HT-29 (cell line): Measurements from ENCODE around the gene PGAP6. TPM values are rescaled to one million over a fixed set of nuclear protein-coding genes. Genes with fewer than 3 reads are reported as not detected.
"Not testable (repeated sequence)": the region's sequence is repeated elsewhere in the genome, so short reads cannot be mapped to it uniquely, and the experiment has no call there.

Experiments
- DNase-seq: peaks from one replicate; pipeline ENCODE4 v3.0.0-alpha.2; 2015; ENCODE audit warnings: low spot score
- total RNA-seq: library from RNA; depleted of rRNA; stranded (reverse); fragments of >200 nt; shearing (Covaris generic); gene quantifications from 2 replicates; pipeline ENCODE4 v1.2.3, GENCODE V29; 2014

Gene PGAP6
- total RNA-seq, 1 experiment from 2014 or later: 161 TPM

- DNase-seq: peak; percentile 88
These were observed 2.4 kb downstream of the PGAP6 start for GRCh38 chr16:379183-379960.

DNA sequence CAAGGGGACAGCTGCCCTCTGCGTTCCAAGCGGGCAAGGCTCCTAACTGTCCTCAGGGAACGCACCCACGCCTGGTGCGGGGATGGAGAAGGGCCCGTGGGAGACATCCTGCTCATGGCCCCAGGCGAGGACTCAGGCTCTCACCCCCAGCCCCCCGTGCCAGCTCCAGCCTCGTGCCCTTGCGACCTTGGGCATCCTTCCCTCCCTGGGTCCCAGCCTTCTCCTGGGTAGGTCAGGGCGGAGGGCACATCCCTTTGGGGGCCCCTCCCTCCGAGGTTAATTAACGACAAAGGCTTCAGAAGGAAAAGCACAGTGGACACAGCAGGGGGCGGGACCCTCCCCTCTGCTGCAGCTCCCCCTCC is 3.0 kb downstream of the PGAP6 start:
- no peak for DNase-seq

GRCh38 chr16:378113-378820 is 3.5 kb downstream of the PGAP6 start:
- DNase-seq: not testable (repeated sequence)

DNA sequence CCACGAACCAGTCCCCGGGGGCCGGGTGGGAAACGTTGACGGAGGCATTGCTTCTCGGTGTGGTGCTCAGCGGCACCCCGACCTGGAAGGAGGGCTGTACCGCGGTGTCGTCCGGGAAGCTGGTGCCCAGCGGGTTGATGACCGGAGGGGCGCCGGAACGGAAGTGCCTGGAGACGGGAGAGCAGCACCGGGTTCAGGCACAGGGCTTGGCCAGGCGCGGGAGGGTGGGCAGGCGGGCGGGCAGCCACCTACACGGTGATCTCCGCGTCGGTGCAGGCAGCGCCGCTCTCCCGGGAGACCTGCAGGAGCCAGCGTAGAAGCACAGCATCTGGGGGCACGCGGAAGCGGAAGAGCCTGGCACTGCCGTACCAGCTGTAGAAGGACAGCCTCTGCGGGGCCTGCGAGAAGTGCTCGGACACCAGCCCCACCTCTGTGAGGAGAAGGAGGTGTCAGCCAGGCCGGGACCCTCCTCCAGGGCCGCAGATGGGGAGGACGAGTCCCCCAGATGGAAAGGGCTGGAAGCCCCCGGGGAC is 4.3 kb downstream of the PGAP6 start:
- DNase-seq: no peak

DNA sequence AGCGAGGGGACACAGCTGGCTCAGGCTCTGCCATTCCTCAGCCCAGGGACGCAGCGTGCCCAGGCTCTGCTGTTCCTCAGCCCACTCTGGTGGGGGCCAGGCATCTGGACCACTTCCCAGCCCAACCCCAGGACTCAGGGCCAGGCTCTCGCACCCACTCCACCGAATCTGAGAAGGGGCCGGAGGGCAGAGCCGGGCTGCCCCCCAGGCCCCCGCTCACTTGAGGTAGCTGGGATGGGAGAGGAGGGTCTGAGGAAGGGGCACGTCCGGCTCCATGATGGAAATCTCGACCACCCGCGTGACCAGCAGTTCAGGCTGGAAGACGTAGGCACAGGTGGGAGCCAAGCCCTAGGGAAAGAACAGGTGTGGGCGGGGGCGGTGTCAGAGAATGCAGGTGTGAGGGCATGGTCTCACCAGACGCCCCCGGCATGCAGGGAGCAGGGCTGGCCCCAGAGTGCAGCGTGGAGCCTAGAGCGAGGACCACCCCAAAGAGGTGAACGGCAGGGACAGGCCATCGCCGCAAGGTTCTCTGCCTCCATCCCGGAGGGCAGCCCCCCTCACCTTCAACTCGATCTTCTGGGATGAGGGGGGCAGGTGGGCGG is 4.9 kb downstream of the PGAP6 start:
- DNase-seq: no peak

DNA sequence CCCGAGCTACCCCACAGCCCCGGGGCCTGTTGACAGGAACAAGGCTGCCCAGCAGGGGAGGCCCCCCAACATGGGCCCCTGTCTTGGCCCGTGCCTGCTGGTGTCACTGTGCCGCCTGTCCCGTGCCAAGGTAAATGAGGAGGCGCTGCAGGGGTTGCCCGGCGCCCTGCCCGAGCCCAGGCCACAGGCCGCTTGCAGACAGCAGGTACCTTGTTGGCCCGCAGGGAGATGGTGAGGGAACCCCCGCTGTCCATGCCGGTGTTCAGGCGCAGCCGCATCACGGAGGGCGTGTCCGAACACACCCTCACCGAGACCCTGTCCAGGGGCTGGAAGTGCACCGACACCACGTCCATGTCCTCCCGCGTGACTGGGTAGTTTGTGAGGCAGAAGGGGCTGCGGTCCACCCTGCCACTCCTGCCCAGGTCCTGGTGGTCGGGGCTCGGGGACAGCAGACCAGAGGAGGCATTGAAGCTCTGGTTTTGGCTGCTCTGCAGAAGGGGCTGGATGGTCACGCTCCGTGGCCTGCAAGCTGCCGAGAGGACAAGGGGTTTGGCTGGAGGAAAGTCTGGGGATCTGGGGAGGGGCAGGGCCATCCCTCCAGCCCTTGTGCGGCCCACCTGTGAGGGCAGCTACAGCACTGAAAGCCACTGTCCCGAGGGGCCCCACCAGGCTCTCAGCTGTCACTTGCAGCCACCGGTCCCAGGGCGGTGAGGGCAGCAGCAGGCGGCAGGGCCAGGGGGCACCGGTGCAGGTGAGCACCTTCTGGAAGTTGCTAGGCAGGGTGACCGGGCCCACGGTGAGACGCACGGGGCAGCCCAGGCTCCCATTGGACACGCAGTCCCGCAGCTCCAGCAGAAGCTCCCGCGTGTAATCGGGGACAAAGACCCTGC is 5.6 kb downstream of the PGAP6 start:
- DNase-seq: no peak

- DNase-seq: no peak
These were observed 6.6 kb downstream of the PGAP6 start for GRCh38 chr16:375212-375611.

- no peak for DNase-seq
These were observed 7.2 kb downstream of the PGAP6 start for GRCh38 chr16:374616-374926.

- DNase-seq: no peak
These were observed 7.7 kb downstream of the PGAP6 start for GRCh38 chr16:373848-374615.

GRCh38 chr16:373020-373598 is 8.7 kb downstream of the PGAP6 start:
- DNase-seq: no peak

DNA sequence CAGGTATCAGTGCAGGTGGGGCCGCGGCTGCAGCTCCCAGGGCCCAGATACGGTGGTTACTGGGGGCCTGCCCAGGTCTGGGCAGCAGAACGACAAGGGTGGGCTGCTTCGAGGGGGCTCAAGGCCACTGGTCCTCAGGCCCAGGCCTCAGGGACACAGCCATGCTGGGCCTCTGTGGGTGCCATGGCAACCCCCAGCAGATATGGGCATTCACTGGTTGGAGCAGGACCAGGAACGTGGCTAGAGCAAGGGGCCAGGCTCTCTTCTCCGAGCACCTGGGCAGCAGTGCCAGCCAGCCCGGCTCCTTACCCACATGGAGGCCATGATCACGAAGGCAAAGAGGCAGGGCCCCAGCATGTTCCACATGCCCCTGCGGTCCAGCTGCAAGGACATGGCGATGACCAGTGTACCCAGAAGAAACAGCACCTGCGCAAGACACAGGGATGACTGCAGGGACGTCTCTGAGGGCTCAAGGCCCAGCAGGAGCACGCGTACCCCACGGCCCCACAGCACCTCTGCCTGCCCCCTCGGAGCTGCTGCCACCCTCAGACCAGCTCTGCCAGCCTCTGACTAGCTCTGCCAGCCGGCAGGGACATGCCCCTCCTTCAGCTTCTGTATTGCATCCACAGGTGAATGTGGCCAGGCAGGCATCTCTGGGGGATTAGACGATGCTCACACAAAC is 9.3 kb downstream of the PGAP6 start:
- DNase-seq: no peak

DNA sequence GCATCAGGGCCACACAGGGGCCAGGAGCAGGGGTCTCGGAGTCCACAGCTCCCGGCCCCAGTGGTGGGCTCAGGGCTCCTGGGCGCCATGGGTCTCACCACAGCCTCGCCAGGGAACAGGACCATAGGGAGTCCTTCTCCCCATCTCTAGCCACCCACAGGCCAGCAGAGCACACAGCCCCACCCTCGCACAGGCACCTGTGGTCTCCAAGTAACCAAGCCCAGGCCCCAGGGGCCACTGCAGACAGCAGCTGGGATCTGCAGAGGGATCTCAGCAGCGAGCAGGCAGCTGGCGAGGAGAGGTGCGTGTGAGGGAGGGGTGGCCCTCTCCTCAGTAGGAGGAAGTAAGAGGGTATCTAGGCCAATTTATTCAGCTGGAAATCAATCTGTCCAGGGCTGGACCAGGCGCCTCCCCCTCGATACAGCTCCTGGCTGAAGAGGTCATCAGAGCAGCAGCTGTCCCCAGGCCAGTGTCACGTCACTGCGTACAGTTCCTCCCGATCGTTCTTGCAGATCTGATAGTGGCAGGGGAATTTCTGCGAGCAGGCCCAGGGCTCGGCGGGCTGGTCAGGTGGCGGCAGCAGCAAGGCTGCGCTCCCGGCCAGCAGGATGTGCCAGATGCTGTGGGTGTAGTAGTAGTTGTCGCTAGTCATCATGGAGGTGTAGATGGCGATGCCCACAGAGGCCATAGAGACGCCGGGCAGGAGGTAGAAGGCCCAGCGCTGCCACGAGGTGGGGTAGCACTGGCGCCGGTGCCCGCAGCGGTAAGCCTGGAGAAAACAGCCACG is 10.1 kb downstream of the PGAP6 start:
- no peak for DNase-seq

DNA sequence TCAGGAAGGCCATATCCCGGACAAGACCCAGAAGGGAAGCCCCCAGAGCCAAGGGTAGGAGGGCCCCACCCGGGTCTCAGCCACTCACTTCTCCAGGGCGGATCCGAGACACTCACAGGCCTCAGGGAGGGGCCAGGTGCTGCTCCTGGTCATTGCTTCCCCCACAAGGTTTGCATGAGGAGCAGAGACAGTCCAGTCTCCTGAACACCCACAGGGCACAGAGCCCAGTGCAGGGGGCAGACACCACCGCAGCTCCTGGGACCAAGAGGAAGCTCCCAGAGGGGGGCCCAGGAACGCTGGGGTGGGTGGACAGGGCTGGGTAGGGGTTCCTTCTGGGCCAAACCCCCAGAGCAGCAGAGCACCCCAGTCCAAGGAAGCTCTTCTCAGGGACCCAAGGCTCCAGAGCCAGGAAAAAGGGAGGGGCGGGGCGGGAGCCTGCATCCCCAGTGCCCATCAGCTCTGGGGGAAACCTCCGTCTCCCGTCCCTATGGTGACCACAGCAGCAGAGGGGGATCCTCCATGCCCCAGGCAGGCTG is 10.7 kb downstream of the PGAP6 start:
- no peak for DNase-seq

DNA sequence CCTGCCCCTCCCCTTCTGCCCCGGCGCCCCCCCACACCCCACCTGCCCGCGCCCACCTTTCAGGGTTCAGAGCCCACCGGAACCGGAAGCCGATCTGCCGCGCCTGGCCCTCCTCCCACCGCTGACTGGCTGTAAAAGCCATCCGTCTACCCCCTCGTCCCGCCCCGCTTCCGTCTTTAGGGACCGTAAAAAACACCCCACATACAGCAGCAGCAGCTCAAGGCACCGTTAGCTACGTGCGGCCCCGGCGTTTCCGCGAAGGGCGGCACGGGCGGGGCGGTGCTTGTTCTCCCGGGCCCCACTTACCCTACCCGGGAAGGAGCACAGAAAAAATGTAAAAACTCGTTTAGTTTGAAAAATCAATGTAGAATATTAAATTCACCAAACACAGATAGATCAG is 11.3 kb downstream of the PGAP6 start, which contains the start of gene MRPL28:
Gene MRPL28 (minus strand): TSS at position 96 of the 400 bp plus-strand sequence. CDS start 320 bp downstream, outside the sequence.
- peak; percentile 94 for DNase-seq

- no peak for DNase-seq
These were observed 11.8 kb downstream of the PGAP6 start for GRCh38 chr16:369866-370436.

DNA sequence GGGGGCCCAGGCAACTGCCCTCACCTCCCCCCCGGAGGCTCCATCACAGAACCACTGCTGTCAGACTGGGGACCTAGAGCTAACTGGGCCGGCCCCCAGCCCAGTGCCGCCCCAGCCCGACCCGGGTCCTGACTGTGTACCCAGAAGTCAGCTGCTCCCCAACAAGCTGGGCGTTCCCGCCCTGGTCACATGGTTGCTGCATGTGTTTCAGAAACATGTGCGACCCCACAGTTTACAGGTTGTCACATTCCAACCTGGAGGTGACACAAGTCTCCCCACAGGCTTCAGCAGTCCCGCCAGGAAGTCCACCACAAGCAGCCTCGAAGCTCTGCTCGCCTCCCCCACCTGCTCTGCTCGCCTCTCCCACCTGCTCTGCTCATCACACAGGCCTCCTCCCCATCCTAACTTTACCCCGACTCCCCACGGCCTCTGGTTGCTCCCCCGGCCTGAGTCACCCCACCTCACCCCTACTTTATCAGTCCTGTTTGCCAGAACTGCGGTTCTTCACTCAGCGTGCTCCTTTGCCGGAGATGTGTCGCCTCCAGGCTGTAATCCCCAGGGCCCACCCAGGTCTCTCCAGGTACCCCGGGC is 12.4 kb downstream of the PGAP6 start:
- DNase-seq: no peak

DNA sequence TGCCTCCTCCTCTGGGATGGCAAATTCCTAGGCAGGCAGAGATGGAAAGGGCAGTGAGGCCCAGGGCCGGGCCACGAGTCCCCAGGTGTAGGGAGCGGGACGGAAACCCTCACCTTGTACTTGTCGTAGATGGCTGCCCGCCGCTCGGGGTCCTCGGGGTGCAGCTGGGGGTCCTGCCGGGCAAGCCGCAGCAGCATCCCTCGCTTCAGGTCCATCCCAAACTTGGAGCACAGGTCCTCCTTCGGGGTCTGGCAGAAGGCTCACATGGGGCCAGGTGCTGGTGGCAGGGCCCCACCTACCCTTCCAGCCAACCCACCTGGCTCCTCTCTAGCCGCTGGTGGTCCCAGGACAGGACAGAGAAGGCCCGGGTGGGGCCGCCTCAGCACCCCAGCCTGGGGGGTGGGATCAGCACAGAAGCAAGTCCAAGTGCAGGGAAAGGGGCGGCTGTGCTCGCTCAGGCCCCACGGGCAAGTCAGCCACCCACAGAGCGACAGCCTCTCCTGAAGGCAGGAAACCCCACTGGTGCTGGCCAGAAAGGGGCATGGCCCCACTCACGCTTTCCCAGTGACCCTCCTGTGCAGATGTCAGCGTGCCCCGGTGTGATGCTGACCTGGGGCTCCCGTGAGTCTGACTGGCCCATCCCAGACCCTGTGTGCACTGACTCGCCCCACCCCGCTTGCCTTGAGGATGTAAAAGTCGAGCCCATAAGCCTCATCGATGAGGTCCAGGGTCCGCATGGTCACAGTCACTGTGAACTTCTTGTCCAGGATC is 13.2 kb downstream of the PGAP6 start:
- no peak for DNase-seq
